ENCODE results near the gene GJB5. TPM values are rescaled to one million over a fixed set of nuclear protein-coding genes. Genes with fewer than 3 reads are reported as not detected.
"Not testable (repeated sequence)": the region's sequence is repeated elsewhere in the genome, so short reads cannot be mapped to it uniquely, and the experiment has no call there.

GJB5 gene
- total RNA-seq, 1 donor from 2014 or later: not detected

DNA sequence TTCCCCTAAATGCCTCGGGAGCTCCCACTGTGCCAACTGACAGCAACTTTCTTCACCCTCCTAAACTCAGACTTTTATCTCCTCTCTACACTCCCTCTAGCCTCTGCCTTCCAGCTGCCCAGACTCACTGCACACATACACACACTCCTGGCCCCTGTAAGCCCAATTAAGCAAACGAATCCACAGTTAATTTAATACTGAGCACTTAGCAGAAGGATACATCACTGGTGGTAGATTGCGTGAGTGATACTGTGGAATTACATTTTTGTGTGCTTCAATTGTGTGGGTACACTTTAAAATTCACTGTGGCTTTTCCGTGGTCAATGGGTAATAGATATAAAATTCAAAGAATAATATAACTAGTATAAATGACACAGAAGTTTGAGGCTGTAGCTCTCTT is 33.6 kb upstream of the GJB5 start:
- H3K9me3 Mint-ChIP-seq: no peaks in the 10 kb centered on the region
- no peak for DNase-seq (ENCODE audit: low read depth, low spot score)
- H3K27me3 Mint-ChIP-seq (ENCODE audit: low read depth): peaks cover 67% of the 10 kb centered on the region
- H3K27ac Mint-ChIP-seq (ENCODE audit: unreplicated experiment): no peak overlapping the region
- TF ChIP-seq, protein P1, sequence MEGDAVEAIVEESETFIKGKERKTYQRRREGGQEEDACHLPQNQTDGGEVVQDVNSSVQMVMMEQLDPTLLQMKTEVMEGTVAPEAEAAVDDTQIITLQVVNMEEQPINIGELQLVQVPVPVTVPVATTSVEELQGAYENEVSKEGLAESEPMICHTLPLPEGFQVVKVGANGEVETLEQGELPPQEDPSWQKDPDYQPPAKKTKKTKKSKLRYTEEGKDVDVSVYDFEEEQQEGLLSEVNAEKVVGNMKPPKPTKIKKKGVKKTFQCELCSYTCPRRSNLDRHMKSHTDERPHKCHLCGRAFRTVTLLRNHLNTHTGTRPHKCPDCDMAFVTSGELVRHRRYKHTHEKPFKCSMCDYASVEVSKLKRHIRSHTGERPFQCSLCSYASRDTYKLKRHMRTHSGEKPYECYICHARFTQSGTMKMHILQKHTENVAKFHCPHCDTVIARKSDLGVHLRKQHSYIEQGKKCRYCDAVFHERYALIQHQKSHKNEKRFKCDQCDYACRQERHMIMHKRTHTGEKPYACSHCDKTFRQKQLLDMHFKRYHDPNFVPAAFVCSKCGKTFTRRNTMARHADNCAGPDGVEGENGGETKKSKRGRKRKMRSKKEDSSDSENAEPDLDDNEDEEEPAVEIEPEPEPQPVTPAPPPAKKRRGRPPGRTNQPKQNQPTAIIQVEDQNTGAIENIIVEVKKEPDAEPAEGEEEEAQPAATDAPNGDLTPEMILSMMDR (conservative IDR thresholded peaks at IDR 0.05): no peak
- no peaks in the 10 kb centered on the region for H3K36me3 Mint-ChIP-seq (ENCODE audit: low read depth)
- no peaks in the 10 kb centered on the region for H3K4me1 Mint-ChIP-seq
- no peak overlapping the region for H3K4me3 Mint-ChIP-seq

DNA sequence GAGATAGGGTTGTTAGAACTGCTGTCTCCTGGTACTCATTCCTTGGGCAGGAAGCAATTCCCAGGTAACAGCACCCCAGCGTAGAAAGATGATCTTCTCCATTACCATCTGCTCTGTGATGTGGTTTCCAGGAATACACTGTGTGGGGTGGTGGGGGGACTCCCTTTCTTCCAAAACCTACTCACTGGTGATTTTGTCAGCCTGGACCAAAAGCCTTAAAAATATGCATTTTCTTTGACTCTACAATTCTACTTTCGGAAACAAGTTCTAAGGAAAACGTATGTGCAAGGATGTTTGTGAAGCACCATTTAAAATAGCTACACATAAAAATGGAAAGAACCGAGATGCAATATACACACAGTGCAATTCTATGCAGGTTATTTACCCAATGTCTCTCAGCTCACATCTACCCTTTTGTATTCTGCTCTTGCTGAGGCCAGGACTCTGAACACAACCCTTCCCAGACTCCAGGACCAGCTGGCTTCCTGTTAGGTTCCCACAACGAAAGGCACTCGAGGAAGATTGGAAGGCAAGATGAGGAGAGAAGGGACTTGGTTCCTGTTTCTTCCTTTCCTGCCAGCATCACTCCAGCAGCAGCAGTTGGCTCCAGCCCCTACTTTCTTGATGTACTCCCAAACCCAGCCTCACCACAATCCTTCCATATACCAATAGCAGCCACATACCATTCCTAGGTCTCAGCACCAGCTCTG is 33.0 kb upstream of the GJB5 start:
- Mint-ChIP-seq H3K4me3 (no peak overlapping the region), H3K27ac (ENCODE audit: unreplicated experiment) (no peak overlapping the region), H3K27me3 (ENCODE audit: low read depth) (peaks cover 67% of the 10 kb centered on the region), H3K4me1 (no peaks in the 10 kb centered on the region), H3K36me3 (ENCODE audit: low read depth) (no peaks in the 10 kb centered on the region), H3K9me3 (no peaks in the 10 kb centered on the region)
- TF ChIP-seq, protein P1 (conservative IDR thresholded peaks at IDR 0.05): no peak
- DNase-seq (ENCODE audit: low read depth, low spot score): no peak

DNA sequence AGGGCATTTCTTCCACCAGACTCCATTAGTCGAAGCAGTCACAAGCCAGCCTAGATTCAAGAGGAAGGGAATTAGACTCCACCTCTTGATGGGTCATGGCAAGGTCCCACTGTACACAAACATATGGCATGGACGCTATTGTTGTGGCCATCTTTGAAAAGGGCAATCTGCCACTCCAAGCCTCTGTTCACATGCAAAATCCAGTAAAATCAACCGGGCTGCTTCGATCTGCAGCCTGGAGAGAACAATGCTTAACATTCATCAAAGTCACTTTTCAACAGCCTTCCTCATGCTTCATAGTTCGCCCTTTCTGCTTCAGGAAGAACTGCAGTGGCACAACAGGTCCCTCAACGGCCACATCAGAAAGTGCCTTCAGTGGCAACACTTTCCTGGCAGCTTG is 28.0 kb upstream of the GJB5 start:
- no peak for DNase-seq (ENCODE audit: low read depth, low spot score)
- H3K36me3 Mint-ChIP-seq (ENCODE audit: low read depth): no peaks in the 10 kb centered on the region
- H3K4me3 Mint-ChIP-seq: no peak overlapping the region
- peaks cover 4% of the 10 kb centered on the region for H3K4me1 Mint-ChIP-seq
- TF ChIP-seq, protein P1 (conservative IDR thresholded peaks at IDR 0.05): no peak
- H3K27ac Mint-ChIP-seq (ENCODE audit: unreplicated experiment): no peak overlapping the region
- no peaks in the 10 kb centered on the region for H3K9me3 Mint-ChIP-seq
- H3K27me3 Mint-ChIP-seq (ENCODE audit: low read depth): peaks cover 51% of the 10 kb centered on the region

DNA sequence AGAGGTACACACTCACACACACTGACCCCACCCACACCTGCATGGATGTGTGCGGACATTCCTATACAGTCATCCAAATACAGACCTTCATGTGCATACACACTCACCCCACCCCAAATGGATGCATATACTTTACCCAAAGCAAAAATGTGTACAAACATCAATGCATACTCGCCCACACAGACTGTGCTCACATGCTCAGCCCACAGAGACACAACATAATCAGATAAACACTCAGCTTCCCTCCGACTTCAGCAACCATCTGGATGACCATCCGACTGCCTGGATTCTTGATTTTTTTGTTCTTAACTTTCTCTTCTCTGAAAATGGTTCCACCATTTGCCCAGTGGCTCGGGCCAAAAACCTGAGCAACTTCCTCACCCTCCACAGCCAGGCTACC is 24.4 kb upstream of the GJB5 start:
- Mint-ChIP-seq H3K4me3 (no peak overlapping the region), H3K9me3 (no peaks in the 10 kb centered on the region), H3K27ac (ENCODE audit: unreplicated experiment) (no peak overlapping the region), H3K27me3 (ENCODE audit: low read depth) (peaks cover 28% of the 10 kb centered on the region), H3K4me1 (peaks cover 4% of the 10 kb centered on the region), H3K36me3 (ENCODE audit: low read depth) (no peaks in the 10 kb centered on the region)
- DNase-seq (ENCODE audit: low read depth, low spot score): no peak
- TF ChIP-seq, protein P1 (conservative IDR thresholded peaks at IDR 0.05): no peak

DNA sequence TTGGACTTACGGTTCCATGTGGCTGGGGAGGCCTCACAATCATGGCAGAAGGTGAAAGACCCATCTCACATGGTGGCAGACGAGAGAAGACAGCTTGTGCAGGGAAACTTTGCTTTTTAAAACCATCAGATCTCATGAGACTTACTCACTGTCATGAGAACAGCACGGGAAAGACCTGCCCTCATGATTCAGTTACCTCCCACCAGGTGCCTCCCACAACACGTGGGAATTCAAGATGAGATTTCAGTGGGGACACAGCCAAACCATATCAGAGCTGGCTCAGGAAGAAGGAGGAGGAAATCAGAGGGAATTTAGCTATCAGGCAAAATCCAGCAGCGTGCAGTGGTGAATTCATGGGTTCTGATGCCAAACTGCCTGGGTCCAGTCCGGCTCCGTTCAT is 22.0 kb upstream of the GJB5 start:
- H3K9me3 Mint-ChIP-seq; H3K4me1 Mint-ChIP-seq; H3K36me3 Mint-ChIP-seq (ENCODE audit: low read depth); DNase-seq (ENCODE audit: low read depth, low spot score); H3K27ac Mint-ChIP-seq (ENCODE audit: unreplicated experiment); H3K4me3 Mint-ChIP-seq: not testable (repeated sequence)
- H3K27me3 Mint-ChIP-seq (ENCODE audit: low read depth): peaks cover 23% of the 10 kb centered on the region

DNA sequence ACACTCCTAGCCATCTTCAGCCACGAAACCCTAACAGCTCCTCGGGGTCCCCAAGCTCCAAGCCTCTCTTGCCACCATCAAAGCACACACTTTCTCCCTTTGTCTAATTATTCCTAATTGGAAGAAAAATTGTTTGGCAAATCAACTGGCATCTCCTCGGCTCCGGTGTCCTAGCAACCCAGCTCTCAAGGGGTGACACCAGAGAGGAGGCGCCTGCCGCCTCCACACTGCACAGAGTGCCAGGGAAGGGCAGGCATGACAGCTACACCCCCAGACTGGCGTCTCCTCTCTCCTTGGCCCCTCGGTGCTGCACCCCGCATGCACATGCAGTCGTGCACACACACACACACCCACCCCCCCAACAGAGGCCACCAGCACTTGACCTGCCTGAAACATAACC is 18.2 kb upstream of the GJB5 start:
- H3K27ac Mint-ChIP-seq (ENCODE audit: unreplicated experiment): no peak overlapping the region
- no peak for DNase-seq (ENCODE audit: low read depth, low spot score)
- H3K27me3 Mint-ChIP-seq (ENCODE audit: low read depth): peaks cover 16% of the 10 kb centered on the region
- no peaks in the 10 kb centered on the region for H3K36me3 Mint-ChIP-seq (ENCODE audit: low read depth)
- no peaks in the 10 kb centered on the region for H3K9me3 Mint-ChIP-seq
- TF ChIP-seq, protein P1 (conservative IDR thresholded peaks at IDR 0.05): no peak
- peaks cover 22% of the 10 kb centered on the region for H3K4me1 Mint-ChIP-seq
- no peak overlapping the region for H3K4me3 Mint-ChIP-seq

DNA sequence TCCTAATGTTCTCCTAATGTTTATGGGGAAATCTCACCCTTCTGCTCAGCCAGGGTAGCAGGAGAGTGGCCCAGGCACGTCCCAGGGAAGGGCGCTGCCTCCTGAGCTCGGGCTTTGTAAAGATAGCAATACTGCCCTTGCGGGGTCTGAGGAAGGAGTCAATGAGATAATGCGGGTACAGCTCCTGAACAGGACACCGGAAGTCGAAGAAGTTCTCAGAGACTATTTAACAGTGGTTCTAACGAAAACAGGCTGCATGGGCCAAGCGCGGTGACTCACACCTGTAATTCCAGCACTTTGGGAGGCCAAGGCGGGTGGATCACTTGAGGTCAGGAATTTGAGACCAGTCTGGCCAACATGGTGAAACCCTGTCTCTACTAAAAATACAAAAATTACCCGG is 17.6 kb upstream of the GJB5 start:
- not testable (repeated sequence) for H3K27ac Mint-ChIP-seq (ENCODE audit: unreplicated experiment); H3K4me3 Mint-ChIP-seq; DNase-seq (ENCODE audit: low read depth, low spot score); H3K9me3 Mint-ChIP-seq; H3K36me3 Mint-ChIP-seq (ENCODE audit: low read depth)
- peaks cover 16% of the 10 kb centered on the region for H3K27me3 Mint-ChIP-seq (ENCODE audit: low read depth)
- H3K4me1 Mint-ChIP-seq: peaks cover 22% of the 10 kb centered on the region

Data from neural crest cell (in vitro differentiated cells).